RWPE1 (cell line): ENCODE data around the gene DAD1.
"Not testable (repeated sequence)": the region's sequence is repeated elsewhere in the genome, so short reads cannot be mapped to it uniquely, and the experiment has no call there.

Experiments
- CTCF ChIA-PET: fragments of 350-600 bp; sonication (Branson Sonifier 250); formaldehyde crosslinking; extraction: SDS; loops from one replicate; lab custom pipeline; 2021; lab: Yijun Ruan, JAX
- POLR2A ChIA-PET: fragments of 400-600 bp; formaldehyde crosslinking; extraction: SDS; loops from one replicate; lab custom pipeline; 2020; ENCODE audit warnings: antibody characterized with exemption; ENCODE audit not compliant: low non-redundant PET; lab: Yijun Ruan, JAX
- DNase-seq: peaks from one replicate; pipeline ENCODE4 v3.0.0; 2012; ENCODE audit warnings: low spot score
- H3K27ac ChIP-seq: fragments of 450-650 bp; 2 replicates; pipeline ENCODE4 v1.5.1; 2017
- CTCF ChIP-seq: fragments of 450-650 bp; conservative IDR thresholded peaks from 2 replicates; pipeline ENCODE4 v1.5.1; 2017; ENCODE audit warnings: low read depth, mild to moderate bottlenecking

DAD1 gene

GRCh38 chr14:22556021-22556989, 32.7 kb downstream of the DAD1 start:
- peak overlapping the region; percentile 90 for H3K27ac ChIP-seq
- TF ChIP-seq CTCF = no peak
- ChIA-PET CTCF (interaction anchor here (0.7 to 2.6 kb wide), 26 partner anchors 9 to 383 kb away, joined by 3 to 17 read pairs (median 4); partner anchors contain the start of gene DAD1), POLR2A (interaction anchor here (0.6 kb wide), 1 partner anchor 124 kb away, joined by 3 read pairs; no protein-coding TSS in a partner anchor)
- DNase-seq = peak; percentile 77

DNA sequence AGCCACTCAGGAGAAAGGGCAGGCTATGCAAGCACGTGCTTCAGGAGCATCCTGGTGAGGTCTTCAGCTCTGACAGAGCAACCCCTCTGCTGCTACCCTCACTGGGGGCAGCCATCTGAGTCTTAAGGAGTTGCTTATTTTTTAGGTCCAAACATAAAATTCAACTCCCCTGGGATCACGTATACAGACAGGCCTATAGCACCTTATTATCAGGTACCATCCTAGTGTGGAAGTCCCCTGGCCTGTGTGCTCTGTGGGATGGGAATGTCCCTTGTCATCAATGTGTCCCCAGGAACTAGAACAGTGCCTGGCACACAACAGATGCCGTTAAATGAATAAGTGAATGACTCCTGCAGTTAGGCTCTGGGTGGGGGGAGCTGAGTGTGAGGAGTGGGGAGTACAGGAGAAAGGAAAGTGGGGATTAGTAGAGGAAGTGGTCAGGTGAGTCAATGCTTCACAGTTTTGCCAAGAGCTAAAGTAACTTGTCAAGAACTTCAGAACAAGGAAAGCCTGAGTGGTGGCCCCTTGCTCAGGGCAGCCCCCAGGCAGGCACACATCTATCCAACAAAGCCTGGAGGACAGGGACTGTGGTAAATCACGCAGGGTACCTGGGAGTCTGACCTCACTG, 33.5 kb downstream of the DAD1 start:
- DNase-seq = peak; percentile 18
- ChIA-PET CTCF (interaction anchor here (0.8 to 2.6 kb wide), 6 partner anchors 14 to 331 kb away, joined by 3 to 17 read pairs (median 8); no protein-coding TSS in a partner anchor), POLR2A (no interaction called here)
- TF ChIP-seq CTCF = no peak
- H3K27ac ChIP-seq = peak overlapping the region; percentile 90

GRCh38 chr14:22554498-22555383, 34.3 kb downstream of the DAD1 start:
- POLR2A ChIA-PET = no interaction called here
- TF ChIP-seq CTCF = no peak
- H3K27ac ChIP-seq = peak overlapping the region; percentile 90
- DNase-seq = no peak
- CTCF ChIA-PET = interaction anchor here (0.6 to 2.6 kb wide), 2 partner anchors 98 to 294 kb away, joined by 3 to 17 read pairs; no protein-coding TSS in a partner anchor

- DNase-seq, CTCF ChIA-PET, POLR2A ChIA-PET: not testable (repeated sequence)
- 0 out of 2 replicates have a peak overlapping the region, but pooled peaks have one; percentile 6 for H3K27ac ChIP-seq
Observed at GRCh38 chr14:22553861-22554497, 35.0 kb downstream of the DAD1 start.

- no peak for DNase-seq
- TF ChIP-seq CTCF = no peak
- ChIA-PET CTCF (interaction anchor here (1.5 kb wide), 1 partner anchor 165 kb away, joined by 4 read pairs; no protein-coding TSS in a partner anchor), POLR2A (no interaction called here)
- 0 out of 2 replicates have a peak overlapping the region, but pooled peaks have one; percentile 6 for H3K27ac ChIP-seq
Observed at GRCh38 chr14:22553445-22553844, 35.6 kb downstream of the DAD1 start.

DNA sequence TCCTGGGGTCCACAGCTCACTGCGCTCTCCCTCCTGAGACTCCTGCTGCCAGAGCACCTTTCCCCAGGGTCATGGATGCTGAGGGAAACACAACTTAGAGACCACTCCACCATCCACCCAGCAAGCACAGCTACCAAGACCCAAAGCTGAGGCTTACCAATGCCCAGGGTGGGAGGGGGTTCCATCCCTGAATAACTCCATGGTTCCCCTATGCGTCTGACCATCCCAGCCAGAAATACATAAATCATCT, 36.3 kb downstream of the DAD1 start:
- CTCF ChIA-PET = interaction anchor here (0.7 to 1.5 kb wide), 2 partner anchors 165 to 382 kb away, joined by 4 read pairs; no protein-coding TSS in a partner anchor
- POLR2A ChIA-PET = interaction anchor here (0.7 kb wide), 1 partner anchor 318 kb away, joined by 7 read pairs; no protein-coding TSS in a partner anchor
- no peak for TF ChIP-seq CTCF
- no peak for DNase-seq
- no peak overlapping the region for H3K27ac ChIP-seq
